Measurements from ENCODE around the gene MGST2.
A peak's percentile ranks its signal among the peaks of the same experiment; 100 is the strongest.

The MGST2 gene

DNA sequence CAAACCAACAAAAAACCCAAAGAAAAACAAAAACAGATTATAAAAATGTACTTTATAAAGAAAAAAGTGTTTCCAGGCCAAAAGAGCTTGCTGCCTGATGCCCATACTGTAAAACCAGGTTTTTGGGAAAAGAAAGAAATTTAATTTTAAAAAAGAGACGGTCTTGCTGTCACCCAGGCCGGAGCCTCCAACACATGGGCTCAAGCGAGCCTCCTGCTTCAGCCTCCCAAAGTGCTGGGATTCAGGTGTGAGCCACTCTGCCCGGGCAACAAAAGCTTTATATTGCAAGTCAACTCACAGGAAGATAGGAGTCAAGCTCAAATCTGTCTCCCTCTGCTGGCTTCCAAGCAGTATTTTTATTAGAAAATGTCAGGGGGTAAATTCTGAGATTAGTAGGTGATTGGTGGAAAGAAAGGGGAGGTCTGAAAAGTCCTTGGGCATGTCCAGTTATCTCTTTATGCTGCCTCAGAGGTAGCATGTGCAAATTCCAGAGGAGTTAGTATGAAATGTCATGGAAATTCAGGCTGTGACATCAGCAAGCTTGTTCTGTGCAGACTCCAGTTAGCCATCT, 39.4 kb downstream of the MGST2 start:
- no peak for DNase-seq (ENCODE audit: low read depth, low spot score)

GRCh38 chr4:139709660-139710059, 44.0 kb downstream of the MGST2 start:
- DNase-seq (ENCODE audit: low read depth, low spot score): no peak

- DNase-seq (ENCODE audit: low read depth, low spot score): no peak
Measured at GRCh38 chr4:139710073-139710472, 44.5 kb downstream of the MGST2 start.

DNA sequence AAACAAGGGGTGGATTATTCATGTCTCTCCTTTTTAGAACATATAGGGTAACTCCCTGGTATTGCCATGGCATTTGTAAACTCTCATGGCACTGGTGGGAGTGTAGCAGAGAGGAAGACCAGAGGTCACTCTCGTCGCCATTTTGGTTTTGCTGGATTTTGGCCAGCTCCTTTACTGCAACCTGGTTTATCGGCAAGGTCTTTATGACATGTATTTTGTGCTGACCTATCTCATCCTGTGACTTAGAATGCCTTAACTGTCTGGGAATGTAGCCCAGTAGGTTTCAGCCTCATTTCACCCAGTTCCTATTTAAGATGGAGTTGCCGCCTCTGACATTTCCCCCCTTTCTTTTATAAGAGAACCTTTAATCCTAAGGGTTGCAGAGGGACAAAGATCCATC, 45.8 kb downstream of the MGST2 start:
- DNase-seq (ENCODE audit: low read depth, low spot score): no peak

- no peak for DNase-seq (ENCODE audit: low read depth, low spot score)
Measured at GRCh38 chr4:139712882-139713281, 47.3 kb downstream of the MGST2 start.

DNA sequence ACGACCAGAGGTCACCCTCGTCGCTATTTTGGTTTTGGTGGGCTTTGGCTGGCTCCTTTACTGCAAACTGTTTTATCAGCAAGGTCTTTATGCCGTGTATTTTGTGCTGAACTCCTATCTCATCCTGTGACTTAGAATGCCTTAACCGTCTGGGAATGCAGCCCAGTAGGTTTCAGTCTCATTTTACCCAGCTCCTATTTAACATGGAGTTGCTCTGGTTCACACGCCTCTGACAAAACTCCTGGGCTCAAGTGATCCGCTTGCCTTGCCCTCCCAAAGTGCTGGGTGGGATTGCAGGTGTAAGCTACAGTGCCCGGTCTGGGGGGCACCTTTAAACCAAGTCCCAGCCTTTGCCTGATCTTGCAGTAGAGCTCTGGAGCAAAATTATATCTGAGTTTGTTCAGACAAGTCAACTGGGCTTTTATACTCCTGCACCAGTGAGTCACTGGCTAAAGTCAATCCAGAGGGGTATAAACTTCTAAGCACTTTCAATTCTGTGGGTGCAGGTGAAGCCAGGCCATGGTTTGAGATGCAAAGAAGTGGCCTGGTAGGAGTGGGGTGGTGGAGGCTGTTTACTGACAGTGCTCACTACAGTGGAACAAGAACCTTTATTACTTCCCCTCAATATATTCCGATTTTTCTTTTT, 50.2 kb downstream of the MGST2 start:
- no peak for DNase-seq (ENCODE audit: low read depth, low spot score)

DNA sequence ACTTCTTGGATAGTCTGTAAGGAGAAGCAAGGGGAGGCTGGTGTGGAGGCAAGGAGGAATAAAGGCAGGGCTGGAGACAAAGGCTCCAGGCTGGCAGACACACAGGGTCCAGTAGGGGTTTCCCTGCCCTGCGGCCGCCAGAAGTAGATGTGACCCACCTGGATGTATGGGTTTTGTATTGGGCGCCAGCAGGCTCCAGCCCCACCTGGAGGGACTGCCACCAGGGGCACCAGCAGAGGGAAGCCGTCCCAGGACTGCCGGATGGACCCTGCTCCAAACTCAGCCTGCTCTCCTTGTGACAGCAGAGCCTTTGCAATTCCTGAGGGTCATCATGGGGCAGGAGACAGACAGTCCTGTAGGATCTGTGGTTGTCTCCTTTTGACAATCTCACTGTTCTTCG, 52.7 kb downstream of the MGST2 start:
- DNase-seq (ENCODE audit: low read depth, low spot score): no peak

- no peak for DNase-seq (ENCODE audit: low read depth, low spot score)
Measured at GRCh38 chr4:139718833-139719232, 53.2 kb downstream of the MGST2 start.

DNA sequence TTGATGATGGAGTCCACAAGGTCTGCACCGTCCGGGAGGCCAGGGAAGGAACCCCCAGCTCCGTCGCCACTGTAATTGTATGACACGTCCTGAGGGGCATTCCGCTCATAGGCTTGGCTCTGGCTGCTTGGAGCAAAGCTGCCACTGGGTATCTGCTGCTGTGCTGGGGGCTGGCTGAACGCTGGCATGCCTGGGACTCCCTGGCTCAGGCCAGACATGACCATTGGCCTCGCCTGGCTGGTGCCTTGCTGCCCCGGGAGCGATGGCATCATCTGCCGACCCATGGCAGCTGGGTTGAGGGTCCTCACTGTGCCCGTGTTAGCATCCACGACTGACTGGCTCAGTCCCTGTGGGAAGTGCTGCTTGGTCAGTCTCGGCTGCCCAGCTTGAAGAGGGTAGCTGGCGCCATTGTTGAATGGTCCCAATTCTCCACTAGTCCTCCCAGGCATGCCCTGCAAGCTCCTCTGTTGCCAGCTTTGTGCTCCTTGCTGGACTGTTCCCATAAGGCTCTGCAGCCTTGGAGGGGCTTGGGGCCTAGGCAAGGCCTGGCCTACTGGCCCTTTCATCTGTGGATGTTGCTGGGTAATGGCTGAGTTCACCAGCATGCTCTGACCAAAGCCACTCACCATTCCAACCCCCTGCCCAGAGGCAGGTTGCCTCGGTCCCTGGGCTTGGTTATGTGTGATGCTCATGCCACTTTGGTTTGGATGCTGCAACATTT, 53.9 kb downstream of the MGST2 start:
- DNase-seq (ENCODE audit: low read depth, low spot score): no peak

DNA sequence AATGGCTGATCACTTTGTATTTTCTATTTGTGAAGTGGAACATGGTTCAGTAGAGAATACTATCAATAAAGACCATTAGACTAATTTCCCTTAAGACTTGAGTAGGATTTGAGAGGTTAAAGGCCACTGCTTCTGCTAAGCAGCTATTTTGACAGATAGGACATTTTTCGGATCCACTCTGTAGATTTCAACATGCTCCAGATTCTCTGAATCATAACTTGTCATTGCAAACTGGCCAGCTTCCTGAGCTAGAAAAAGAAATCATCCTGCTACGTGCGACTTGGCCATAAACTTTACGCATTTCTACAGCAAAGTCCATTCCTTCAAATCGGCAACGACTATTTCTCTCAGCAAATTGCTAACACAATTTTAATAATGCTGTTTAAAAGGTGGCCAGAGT, 55.2 kb downstream of the MGST2 start:
- no peak for DNase-seq (ENCODE audit: low read depth, low spot score)

GRCh38 chr4:139721789-139722188, 56.2 kb downstream of the MGST2 start:
- DNase-seq (ENCODE audit: low read depth, low spot score): no peak

DNA sequence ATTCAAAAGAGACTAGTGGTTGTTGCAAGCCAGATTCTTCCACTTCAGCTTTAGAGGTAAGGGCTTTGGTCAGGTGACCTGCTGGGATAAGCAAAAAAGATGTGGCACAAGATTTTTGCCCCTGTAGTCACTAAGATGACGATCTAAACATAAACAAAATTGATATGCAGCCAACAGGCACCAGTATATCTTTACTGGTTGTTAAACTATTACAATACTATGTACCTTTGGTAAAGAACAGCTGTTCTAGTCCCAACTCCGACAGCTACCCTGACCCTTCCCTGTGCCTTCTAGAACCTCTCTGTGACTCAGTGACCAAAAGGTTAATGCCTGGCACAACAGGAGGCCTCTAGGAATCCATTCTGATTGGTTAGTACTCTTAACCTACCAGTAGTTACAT, 59.6 kb downstream of the MGST2 start:
- DNase-seq (ENCODE audit: low read depth, low spot score): no peak

DNA sequence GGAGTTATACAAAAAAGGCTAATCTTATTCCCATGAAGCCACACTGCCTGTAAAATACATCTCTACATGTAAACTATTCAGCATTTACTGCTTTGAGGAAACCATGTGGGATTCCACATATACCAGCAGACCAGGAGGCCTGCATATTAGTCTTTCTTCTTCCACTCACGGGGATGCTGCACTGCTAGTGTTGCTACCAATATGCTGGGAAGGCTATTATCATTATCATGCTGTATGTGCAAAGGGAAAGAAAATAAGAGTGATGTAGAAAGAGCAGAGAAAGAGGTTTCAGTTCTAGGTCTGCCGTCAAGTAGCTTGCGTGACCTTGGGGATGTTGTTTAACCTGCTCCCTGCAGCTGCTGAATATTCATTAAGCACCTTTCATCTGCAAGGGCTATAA, 61.0 kb downstream of the MGST2 start:
- DNase-seq (ENCODE audit: low read depth, low spot score): no peak

- DNase-seq (ENCODE audit: low read depth, low spot score): no peak
Measured at GRCh38 chr4:139728146-139728545, 62.5 kb downstream of the MGST2 start.

GRCh38 chr4:139728840-139729239, 63.2 kb downstream of the MGST2 start:
- DNase-seq (ENCODE audit: low read depth, low spot score): no peak

- DNase-seq (ENCODE audit: low read depth, low spot score): no peak
Measured at GRCh38 chr4:139732991-139733570, 67.5 kb downstream of the MGST2 start.

- DNase-seq (ENCODE audit: low read depth, low spot score): no peak
Measured at GRCh38 chr4:139734201-139734874, 68.7 kb downstream of the MGST2 start.

DNA sequence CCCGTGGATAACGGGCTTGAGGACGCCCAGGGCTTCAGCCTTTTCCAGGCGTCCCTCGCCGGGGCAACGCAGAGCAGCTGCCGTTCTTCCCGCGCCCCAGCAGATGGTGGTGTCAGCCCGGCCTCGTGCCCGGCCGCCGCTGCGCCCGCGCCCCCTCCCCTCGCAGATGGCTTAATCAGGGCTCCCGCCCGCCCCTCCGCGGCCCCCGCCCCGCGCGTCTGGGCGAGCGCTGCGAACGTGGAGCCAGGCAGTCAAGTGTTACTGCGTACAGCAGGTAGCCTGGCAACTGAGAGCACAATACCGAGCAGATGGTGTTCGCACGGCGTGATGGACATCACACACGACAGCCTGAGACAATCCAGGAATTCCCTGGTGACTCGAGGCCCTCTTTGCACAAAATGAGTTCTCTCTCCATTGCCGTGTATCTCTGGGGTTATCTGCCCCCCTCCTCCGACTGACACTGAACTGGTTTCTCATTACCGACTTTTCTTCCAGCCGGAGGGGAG, 69.3 kb downstream of the MGST2 start:
- DNase-seq (ENCODE audit: low read depth, low spot score): peak; percentile 14

GRCh38 chr4:139735381-139736273, 70.0 kb downstream of the MGST2 start:
- no peak for DNase-seq (ENCODE audit: low read depth, low spot score)

DNA sequence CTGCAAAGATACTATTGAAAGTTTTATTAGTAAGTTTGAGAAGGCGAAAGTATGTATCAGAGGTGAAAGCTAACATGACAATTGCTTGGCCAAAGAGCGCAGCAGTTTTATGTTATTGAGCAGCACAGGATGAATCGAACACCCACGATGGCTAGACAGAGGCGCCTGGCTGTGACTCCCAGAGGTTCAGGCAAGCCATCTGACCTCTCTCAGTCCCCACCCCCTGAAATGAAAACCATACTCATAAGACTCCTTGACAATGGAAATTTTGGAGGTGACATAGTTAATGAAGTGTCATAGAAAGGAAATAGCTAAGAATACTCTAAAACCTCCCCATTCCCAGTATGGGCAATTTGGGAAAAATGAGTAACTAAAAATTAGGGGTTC, 70.6 kb downstream of the MGST2 start:
- DNase-seq (ENCODE audit: low read depth, low spot score): no peak

DNA sequence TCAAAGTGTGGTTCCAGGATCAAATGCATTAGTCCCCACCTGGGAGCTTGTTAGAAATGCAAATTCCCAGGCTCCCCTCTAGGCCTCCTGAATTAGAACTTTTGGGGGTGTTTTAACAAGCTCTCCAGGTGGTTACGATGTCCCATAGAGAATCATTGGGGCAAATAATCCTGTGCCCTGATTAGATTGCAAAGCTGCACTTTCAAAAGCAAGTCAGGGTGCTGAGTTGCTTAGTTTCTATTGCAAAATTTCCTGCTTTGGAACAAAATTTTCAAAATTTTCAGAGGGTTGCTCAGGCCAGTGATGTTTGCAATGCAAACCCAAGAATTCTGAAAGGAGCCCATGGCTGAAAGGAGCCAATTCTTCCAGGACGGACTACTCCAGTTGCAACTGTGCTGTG, 71.0 kb downstream of the MGST2 start:
- DNase-seq (ENCODE audit: low read depth, low spot score): no peak

Measured in activated naive CD8-positive, alpha-beta T cell treated with anti-CD3 and anti-CD28 coated beads, Interleukin-2, amount 50 U/mL, for 16 hours (primary cell).